Neuronal stem cell (in vitro differentiated cells): ENCODE measurements around the gene DDX1.
A peak's percentile ranks its signal among the peaks of the same experiment; 100 is the strongest.

Experiments used
- DNase-seq: peaks from one replicate; pipeline ENCODE4 v3.0.0-alpha.2; 2013; ENCODE audit warnings: low spot score
- H2AFZ ChIP-seq: one replicate; pipeline ENCODE4 v1.6.1; 2013; ENCODE audit warnings: mild to moderate bottlenecking, low read length, inconsistent platforms
- H2AK5ac ChIP-seq: 2 replicates; pipeline ENCODE4 v1.6.1; 2013; ENCODE audit warnings: low read depth, mild to moderate bottlenecking, inconsistent platforms, low read length, moderate library complexity, mixed read lengths
- H2BK120ac ChIP-seq: 2 replicates; pipeline ENCODE4 v1.6.1; 2013; ENCODE audit warnings: low read depth, mild to moderate bottlenecking, inconsistent platforms, low read length, moderate library complexity, mixed read lengths
- H2BK12ac ChIP-seq: one replicate; pipeline ENCODE4 v1.6.1; 2013; ENCODE audit warnings: low read length, inconsistent platforms
- H2BK15ac ChIP-seq: 2 replicates; pipeline ENCODE4 v1.6.1; 2013; ENCODE audit warnings: mild to moderate bottlenecking, low read length, inconsistent platforms, mixed read lengths
- H2BK5ac ChIP-seq: one replicate; pipeline ENCODE4 v1.6.1; 2013; ENCODE audit warnings: inconsistent platforms, mild to moderate bottlenecking, low read length, moderate library complexity
- H3K14ac ChIP-seq: one replicate; pipeline ENCODE4 v1.6.1; 2013; ENCODE audit warnings: low read length, inconsistent platforms
- H3K18ac ChIP-seq: 2 replicates; pipeline ENCODE4 v1.6.1; 2013; ENCODE audit warnings: low read length, inconsistent platforms
- H3K23ac ChIP-seq: 2 replicates; pipeline ENCODE4 v1.6.1; 2013; ENCODE audit warnings: low read depth, mild to moderate bottlenecking, mixed read lengths, low read length, inconsistent platforms; ENCODE audit not compliant: poor library complexity
- H3K27ac ChIP-seq: replicated peaks from 3 replicates; pipeline ENCODE4 v1.5.1; 2013; ENCODE audit warnings: low read length, inconsistent platforms
- H3K27me3 ChIP-seq, 3 experiments: 2 replicates each; pipeline ENCODE4 v1.6.1; 2013; ENCODE audit warnings: low read length in 3 of 3, mild to moderate bottlenecking in 2 of 3, inconsistent platforms in 1 of 3, low read depth in 1 of 3, mixed read lengths in 1 of 3, moderate library complexity in 1 of 3; ENCODE audit not compliant: control insufficient read depth in 3 of 3, insufficient read depth in 3 of 3
- H3K36me3 ChIP-seq, 2 donors: replicated peaks in 1 of 2; 2 replicates each; pipeline ENCODE4 v1.6.1; 2013; ENCODE audit warnings: low read length in 2 of 2; ENCODE audit not compliant: control insufficient read depth in 2 of 2, insufficient read depth in 2 of 2
- H3K4ac ChIP-seq: 2 replicates; pipeline ENCODE4 v1.6.1; 2013; ENCODE audit warnings: inconsistent platforms, mild to moderate bottlenecking, low read length, moderate library complexity
- H3K4me1 ChIP-seq, 2 donors: 1 replicate in 1 of 2; 2 replicates in 1 of 2; pipeline ENCODE4 v1.6.1; 2013; ENCODE audit warnings: low read length in 2 of 2, low read depth in 1 of 2; ENCODE audit not compliant: control insufficient read depth in 2 of 2, insufficient read depth in 1 of 2
- H3K4me2 ChIP-seq: one replicate; pipeline ENCODE4 v1.6.1; 2013; ENCODE audit warnings: mild to moderate bottlenecking, low read length, inconsistent platforms; ENCODE audit not compliant: insufficient read depth, poor library complexity, severe bottlenecking
- H3K4me3 ChIP-seq, 2 donors: 2 replicates each; pipeline ENCODE4 v1.5.1; 2013; ENCODE audit warnings: low read length in 2 of 2, mild to moderate bottlenecking in 2 of 2, inconsistent platforms in 1 of 2, moderate library complexity in 1 of 2
- H3K79me1 ChIP-seq: one replicate; pipeline ENCODE4 v1.6.1; 2013; ENCODE audit warnings: low read depth, mild to moderate bottlenecking, inconsistent platforms, low read length, moderate library complexity
- H3K9ac ChIP-seq: one replicate; pipeline ENCODE4 v1.6.1; 2013; ENCODE audit warnings: mild to moderate bottlenecking, low read depth, low read length, inconsistent platforms; ENCODE audit not compliant: poor library complexity
- H3K9me3 ChIP-seq, 2 donors: replicated peaks in 1 of 2; 2 replicates each; pipeline versions ENCODE3 to v1.6.1; 2013; ENCODE audit warnings: low read length in 2 of 2, mild to moderate bottlenecking in 2 of 2, inconsistent platforms in 1 of 2, low read depth in 1 of 2, mixed read lengths in 1 of 2, moderate library complexity in 1 of 2; ENCODE audit not compliant: control insufficient read depth in 2 of 2, insufficient read depth in 1 of 2
- H4K8ac ChIP-seq: one replicate; pipeline ENCODE4 v1.6.1; 2013; ENCODE audit warnings: low read depth, mild to moderate bottlenecking, inconsistent platforms, low read length, moderate library complexity
- H4K91ac ChIP-seq: one replicate; pipeline ENCODE4 v1.6.1; 2013; ENCODE audit warnings: low read length, low read depth, mild to moderate bottlenecking, inconsistent platforms; ENCODE audit not compliant: poor library complexity
- WGBS, 2 donors: extraction: QIAGEN DNeasy Blood & Tissue Kit; methylation state at CpG; one replicate each; pipeline ENCODE4 v1.1.7; 2013; ENCODE audit warnings: missing lambda C conversion rate in 2 of 2, mixed read lengths in 1 of 2; ENCODE audit not compliant: insufficient read length in 2 of 2, insufficient replicate concordance in 1 of 2; ENCODE audit errors: extremely low coverage in 2 of 2; 5-methylcytosine and 5-hydroxymethylcytosine counted together

DDX1 gene

DNA sequence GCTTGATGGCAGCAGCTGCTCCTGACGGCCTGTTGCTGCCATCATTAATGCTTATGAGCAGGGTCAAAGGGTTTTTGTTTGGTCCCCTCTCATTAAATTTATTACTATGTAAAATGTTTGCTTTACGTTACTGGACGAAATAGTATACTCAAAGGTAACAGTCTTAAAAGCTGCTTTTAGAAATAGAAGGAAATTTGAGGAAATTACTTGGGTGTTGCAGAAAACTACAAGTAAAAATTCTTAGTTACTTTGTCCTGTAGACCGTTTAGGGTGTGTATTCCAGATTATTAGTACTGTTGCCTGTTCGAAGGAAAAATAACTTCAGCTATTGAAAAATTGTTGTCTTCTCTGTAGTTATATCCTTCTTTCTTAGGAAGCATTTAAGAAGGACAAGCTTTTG lies 27.8 kb downstream of the DDX1 start:
- H3K4ac ChIP-seq, result no peak overlapping the region
- H2BK12ac ChIP-seq, result no peak overlapping the region
- H2AFZ ChIP-seq, result no peak overlapping the region
- peaks cover 0 to 4% of the 10 kb centered on the region in 2 donors for H3K9me3 ChIP-seq
- peaks cover 16 to 97% of the 10 kb centered on the region in 2 donors for H3K36me3 ChIP-seq
- H3K4me2 ChIP-seq, result no peak overlapping the region
- no peaks in the 10 kb centered on the region for H3K27me3 ChIP-seq
- H3K23ac ChIP-seq, result peak overlapping the region; percentile 52
- no peak for DNase-seq
- peaks cover 3% of the 10 kb centered on the region for H3K79me1 ChIP-seq
- H4K8ac ChIP-seq, result peak overlapping the region; percentile 52
- no CpG with 5 or more reads among the region's 5 CpGs for WGBS, 2 donors
- no peak overlapping the region for H4K91ac ChIP-seq
- no peak overlapping the region for H2BK5ac ChIP-seq
- H3K27ac ChIP-seq, result no peak overlapping the region
- no peak overlapping the region for H3K9ac ChIP-seq
- no peak overlapping the region for H3K14ac ChIP-seq
- no peaks in the 10 kb centered on the region for H3K4me1 ChIP-seq
- no peak overlapping the region for H2AK5ac ChIP-seq
- no peak overlapping the region for H2BK120ac ChIP-seq
- H3K4me3 ChIP-seq, result no peak overlapping the region
- no peak overlapping the region for H2BK15ac ChIP-seq
- H3K18ac ChIP-seq, result peak overlapping the region; percentile 44

GRCh38 chr2:15619938-15620337 lies 28.3 kb downstream of the DDX1 start:
- WGBS, 2 donors, result no CpG with 5 or more reads among the region's 4 CpGs
- H3K36me3 ChIP-seq, result peaks cover 18 to 97% of the 10 kb centered on the region in 2 donors

GRCh38 chr2:15620340-15620739 lies 28.7 kb downstream of the DDX1 start:
- H4K91ac ChIP-seq, result no peak overlapping the region
- no peak overlapping the region for H2BK120ac ChIP-seq
- no peak overlapping the region for H2AK5ac ChIP-seq
- H3K14ac ChIP-seq, result no peak overlapping the region
- no CpG with 5 or more reads among the region's 2 CpGs for WGBS, 2 donors
- H3K9me3 ChIP-seq, result peaks cover 0 to 8% of the 10 kb centered on the region in 2 donors
- no peak for DNase-seq
- H3K4me3 ChIP-seq, result no peak overlapping the region
- H2AFZ ChIP-seq, result no peak overlapping the region
- no peaks in the 10 kb centered on the region for H3K4me1 ChIP-seq
- peaks cover 18 to 97% of the 10 kb centered on the region in 2 donors for H3K36me3 ChIP-seq
- H3K79me1 ChIP-seq, result peaks cover 3% of the 10 kb centered on the region
- H2BK12ac ChIP-seq, result no peak overlapping the region
- H3K9ac ChIP-seq, result no peak overlapping the region
- H3K4ac ChIP-seq, result no peak overlapping the region
- H2BK15ac ChIP-seq, result no peak overlapping the region
- H3K18ac ChIP-seq, result no peak overlapping the region
- H3K27me3 ChIP-seq, result no peaks in the 10 kb centered on the region
- H3K23ac ChIP-seq, result no peak overlapping the region
- H4K8ac ChIP-seq, result no peak overlapping the region
- H3K4me2 ChIP-seq, result no peak overlapping the region
- H3K27ac ChIP-seq, result no peak overlapping the region
- no peak overlapping the region for H2BK5ac ChIP-seq

More at GRCh38 chr2:15619938-15620337, 28.3 kb downstream of the DDX1 start:
- no peak overlapping the region for H3K4me3 ChIP-seq
- no peak overlapping the region for H3K9ac ChIP-seq
- H2AFZ ChIP-seq, result no peak overlapping the region
- H3K9me3 ChIP-seq, result peaks cover 0 to 8% of the 10 kb centered on the region in 2 donors
- no peak for DNase-seq
- H3K27me3 ChIP-seq, result no peaks in the 10 kb centered on the region
- no peak overlapping the region for H3K4me2 ChIP-seq
- H2AK5ac ChIP-seq, result no peak overlapping the region
- H3K79me1 ChIP-seq, result peaks cover 3% of the 10 kb centered on the region
- H2BK120ac ChIP-seq, result no peak overlapping the region
- no peak overlapping the region for H3K18ac ChIP-seq
- no peak overlapping the region for H2BK12ac ChIP-seq
- no peak overlapping the region for H2BK15ac ChIP-seq
- H3K4ac ChIP-seq, result no peak overlapping the region
- no peaks in the 10 kb centered on the region for H3K4me1 ChIP-seq
- no peak overlapping the region for H4K8ac ChIP-seq
- H3K14ac ChIP-seq, result no peak overlapping the region
- H2BK5ac ChIP-seq, result no peak overlapping the region
- no peak overlapping the region for H3K27ac ChIP-seq
- H3K23ac ChIP-seq, result no peak overlapping the region
- no peak overlapping the region for H4K91ac ChIP-seq

- Histone ChIP-seq H2BK12ac (no peak overlapping the region), H3K14ac (no peak overlapping the region), H3K4ac (no peak overlapping the region), H3K4me2 (no peak overlapping the region), H3K9me3 (peaks cover 0 to 8% of the 10 kb centered on the region in 2 donors), H3K18ac (no peak overlapping the region), H2AFZ (no peak overlapping the region), H2BK120ac (no peak overlapping the region), H3K9ac (no peak overlapping the region), H3K27ac (no peak overlapping the region), H3K27me3 (no peaks in the 10 kb centered on the region), H3K36me3 (peaks cover 18 to 100% of the 10 kb centered on the region in 2 donors), H3K23ac (no peak overlapping the region), H2BK5ac (no peak overlapping the region), H4K8ac (no peak overlapping the region), H2BK15ac (no peak overlapping the region), H2AK5ac (no peak overlapping the region), H3K4me3 (no peak overlapping the region), H3K4me1 (no peaks in the 10 kb centered on the region), H3K79me1 (peaks cover 3% of the 10 kb centered on the region), H4K91ac (no peak overlapping the region)
- no CpG with 5 or more reads among the region's 4 CpGs for WGBS, 2 donors
- DNase-seq, result no peak
Observed at GRCh38 chr2:15620857-15621471, 29.3 kb downstream of the DDX1 start.
